GM10266 (cell line): ENCODE results near the gene ICA1.

Experiments used
- DNase-seq: peaks from one replicate; pipeline ENCODE4 v3.0.0; 2012; ENCODE audit errors: extremely low spot score
- TF ChIP-seq, protein P1 (sequence below): IDR thresholded peaks from 2 replicates; pipeline ENCODE4 v1.5.1; 2012; ENCODE audit warnings: mild to moderate bottlenecking, low read depth; ENCODE audit not compliant: control insufficient read depth, insufficient read depth; ENCODE audit errors: missing control alignments

The ICA1 gene

DNA sequence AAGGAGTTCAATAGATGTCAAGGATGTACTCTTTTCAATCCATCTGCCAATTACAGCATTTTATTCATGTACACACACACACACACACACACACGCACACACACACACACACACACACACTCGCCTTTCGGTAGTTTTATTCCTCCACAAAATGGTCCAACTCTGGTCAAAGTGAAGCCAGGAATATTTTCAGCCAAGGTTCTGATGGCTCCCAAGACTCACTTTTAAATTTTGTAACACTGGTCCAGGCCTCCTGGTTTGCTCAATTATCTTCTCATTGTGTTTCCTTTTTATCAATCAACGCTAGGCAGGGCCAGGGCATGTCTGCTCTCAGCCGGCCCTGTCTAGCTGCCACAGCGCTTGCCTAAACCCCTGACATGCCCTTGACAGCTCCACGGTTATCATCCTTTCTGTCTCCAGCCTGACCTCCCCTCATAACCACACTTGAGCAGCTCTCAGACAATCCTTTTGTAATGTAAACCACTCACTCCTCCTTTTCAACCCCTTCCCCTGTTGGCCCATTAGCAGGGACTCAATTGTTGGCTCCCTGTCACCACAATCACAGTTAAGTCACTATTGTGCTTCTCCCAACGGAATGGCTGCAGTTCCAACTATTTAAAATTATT, 115.1 kb downstream of the ICA1 start:
- no peak for DNase-seq
- TF ChIP-seq, protein P1, sequence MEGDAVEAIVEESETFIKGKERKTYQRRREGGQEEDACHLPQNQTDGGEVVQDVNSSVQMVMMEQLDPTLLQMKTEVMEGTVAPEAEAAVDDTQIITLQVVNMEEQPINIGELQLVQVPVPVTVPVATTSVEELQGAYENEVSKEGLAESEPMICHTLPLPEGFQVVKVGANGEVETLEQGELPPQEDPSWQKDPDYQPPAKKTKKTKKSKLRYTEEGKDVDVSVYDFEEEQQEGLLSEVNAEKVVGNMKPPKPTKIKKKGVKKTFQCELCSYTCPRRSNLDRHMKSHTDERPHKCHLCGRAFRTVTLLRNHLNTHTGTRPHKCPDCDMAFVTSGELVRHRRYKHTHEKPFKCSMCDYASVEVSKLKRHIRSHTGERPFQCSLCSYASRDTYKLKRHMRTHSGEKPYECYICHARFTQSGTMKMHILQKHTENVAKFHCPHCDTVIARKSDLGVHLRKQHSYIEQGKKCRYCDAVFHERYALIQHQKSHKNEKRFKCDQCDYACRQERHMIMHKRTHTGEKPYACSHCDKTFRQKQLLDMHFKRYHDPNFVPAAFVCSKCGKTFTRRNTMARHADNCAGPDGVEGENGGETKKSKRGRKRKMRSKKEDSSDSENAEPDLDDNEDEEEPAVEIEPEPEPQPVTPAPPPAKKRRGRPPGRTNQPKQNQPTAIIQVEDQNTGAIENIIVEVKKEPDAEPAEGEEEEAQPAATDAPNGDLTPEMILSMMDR, result no peak

GRCh38 chr7:8146106-8146787, 115.7 kb downstream of the ICA1 start:
- no peak for DNase-seq

DNA sequence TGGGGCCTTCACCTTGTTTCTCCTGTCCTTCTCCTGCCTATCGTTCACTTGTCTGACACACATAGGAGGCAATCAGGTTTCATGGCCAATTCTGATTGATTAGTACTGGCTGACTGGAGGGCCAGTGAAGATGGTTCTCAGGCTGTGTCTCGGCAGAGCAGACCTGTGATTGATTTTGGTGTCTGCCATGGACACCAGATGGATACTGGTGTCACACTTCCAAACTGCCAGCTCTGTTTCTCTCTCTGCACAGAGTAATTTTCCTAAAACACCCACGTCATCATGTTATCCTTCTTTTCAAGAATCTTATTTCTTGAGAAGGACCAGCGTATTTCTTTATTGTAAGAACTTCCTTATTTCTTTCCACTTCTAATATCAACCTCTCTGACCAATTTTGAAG, 117.1 kb downstream of the ICA1 start:
- TF ChIP-seq, protein P1, result no peak
- DNase-seq, result no peak

More at GRCh38 chr7:8146106-8146787, 115.7 kb downstream of the ICA1 start:
- TF ChIP-seq, protein P1, result no peak

GRCh38 chr7:8143151-8143874, 118.7 kb downstream of the ICA1 start:
- no peak for DNase-seq
- TF ChIP-seq, protein P1, result no peak

DNA sequence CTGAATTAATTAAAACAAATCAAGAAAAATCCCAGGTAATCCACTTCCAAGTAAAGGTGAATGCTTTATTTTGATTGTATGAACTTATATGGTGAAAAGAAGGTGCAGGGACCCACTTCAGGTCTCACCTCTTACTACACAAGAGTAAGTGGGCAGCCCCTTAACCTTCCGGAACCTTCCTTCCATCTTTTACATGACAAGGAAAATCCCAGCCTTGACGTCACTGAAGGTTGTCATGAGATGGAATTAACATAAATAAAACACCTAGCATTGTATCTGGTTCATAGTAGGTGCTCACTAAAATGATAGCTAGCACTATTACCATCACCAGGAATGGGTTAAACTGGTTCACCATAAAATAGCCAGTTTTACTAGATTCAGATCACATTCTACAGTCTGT, 119.5 kb downstream of the ICA1 start:
- no peak for DNase-seq
- TF ChIP-seq, protein P1, result no peak

GRCh38 chr7:8141070-8141469, 120.9 kb downstream of the ICA1 start:
- no peak for DNase-seq
- TF ChIP-seq, protein P1, result no peak
